Mesendoderm (in vitro differentiated cells): ENCODE results near the gene HOXA7.

Experiments
- DNase-seq: peaks from one replicate; pipeline ENCODE4 v3.0.0; 2013
- H2AK5ac ChIP-seq: 2 replicates; pipeline ENCODE4 v1.6.1; 2013; ENCODE audit warnings: low read length, inconsistent platforms
- H2BK120ac ChIP-seq: 2 replicates; pipeline ENCODE4 v1.6.1; 2013; ENCODE audit warnings: low read depth, mild to moderate bottlenecking, low read length, moderate library complexity, mixed read lengths
- H2BK15ac ChIP-seq: replicated peaks from 2 replicates; pipeline ENCODE4 v1.6.1; 2013; ENCODE audit warnings: low read depth, mild to moderate bottlenecking, moderate library complexity
- H2BK5ac ChIP-seq: 2 replicates; pipeline ENCODE4 v1.6.1; 2013; ENCODE audit warnings: low read length, inconsistent platforms
- H3K18ac ChIP-seq: 2 replicates; pipeline ENCODE4 v1.6.1; 2013; ENCODE audit warnings: mild to moderate bottlenecking, low read length, mixed read lengths
- H3K23ac ChIP-seq: one replicate; pipeline ENCODE4 v1.6.1; 2013; ENCODE audit warnings: low read length
- H3K27ac ChIP-seq: 2 replicates; pipeline ENCODE4 v1.5.1; 2013; ENCODE audit warnings: low read depth, mild to moderate bottlenecking, inconsistent platforms, low read length, moderate library complexity
- H3K27me3 ChIP-seq: 2 replicates; pipeline ENCODE4 v1.6.1; 2013; ENCODE audit warnings: low read length, control low read depth, mild to moderate bottlenecking, inconsistent platforms; ENCODE audit not compliant: insufficient read depth, poor library complexity
- H3K36me3 ChIP-seq: 2 replicates; pipeline ENCODE4 v1.6.1; 2013; ENCODE audit warnings: low read length, inconsistent platforms; ENCODE audit not compliant: control insufficient read depth, insufficient read depth
- H3K4ac ChIP-seq: one replicate; pipeline ENCODE4 v1.6.1; 2013; ENCODE audit warnings: low read depth, mild to moderate bottlenecking, low read length, moderate library complexity
- H3K4me1 ChIP-seq: 2 replicates; pipeline ENCODE4 v1.6.1; 2013; ENCODE audit warnings: low read depth, low read length, inconsistent platforms; ENCODE audit not compliant: control insufficient read depth
- H3K4me2 ChIP-seq: 2 replicates; pipeline ENCODE4 v1.6.1; 2013; ENCODE audit warnings: low read length
- H3K4me3 ChIP-seq: 2 replicates; pipeline ENCODE4 v1.5.1; 2013; ENCODE audit warnings: mild to moderate bottlenecking, low read length
- H3K56ac ChIP-seq: one replicate; pipeline ENCODE4 v1.6.1; 2013; ENCODE audit warnings: low read length
- H3K79me1 ChIP-seq: 2 replicates; pipeline ENCODE4 v1.6.1; 2013; ENCODE audit warnings: low read length, inconsistent platforms
- H3K79me2 ChIP-seq: 2 replicates; pipeline ENCODE4 v1.6.1; 2013; ENCODE audit warnings: mild to moderate bottlenecking, low read length; ENCODE audit not compliant: control insufficient read depth, insufficient read depth
- H3K9ac ChIP-seq: 2 replicates; pipeline ENCODE4 v1.6.1; 2013; ENCODE audit warnings: low read length, inconsistent platforms
- H4K5ac ChIP-seq: one replicate; pipeline ENCODE4 v1.6.1; 2013; ENCODE audit warnings: low read length
- H4K8ac ChIP-seq: one replicate; pipeline ENCODE4 v1.6.1; 2013; ENCODE audit warnings: low read depth, mild to moderate bottlenecking, control low read depth, low read length, moderate library complexity
- WGBS: extraction: QIAGEN DNeasy Blood & Tissue Kit; methylation state at CpG from one replicate; pipeline ENCODE4 v1.1.7; 2013; ENCODE audit warnings: low lambda C conversion rate, missing lambda C conversion rate; ENCODE audit not compliant: insufficient coverage; ENCODE audit errors: extremely low coverage; 5-methylcytosine and 5-hydroxymethylcytosine counted together

HOXA7 gene

DNA sequence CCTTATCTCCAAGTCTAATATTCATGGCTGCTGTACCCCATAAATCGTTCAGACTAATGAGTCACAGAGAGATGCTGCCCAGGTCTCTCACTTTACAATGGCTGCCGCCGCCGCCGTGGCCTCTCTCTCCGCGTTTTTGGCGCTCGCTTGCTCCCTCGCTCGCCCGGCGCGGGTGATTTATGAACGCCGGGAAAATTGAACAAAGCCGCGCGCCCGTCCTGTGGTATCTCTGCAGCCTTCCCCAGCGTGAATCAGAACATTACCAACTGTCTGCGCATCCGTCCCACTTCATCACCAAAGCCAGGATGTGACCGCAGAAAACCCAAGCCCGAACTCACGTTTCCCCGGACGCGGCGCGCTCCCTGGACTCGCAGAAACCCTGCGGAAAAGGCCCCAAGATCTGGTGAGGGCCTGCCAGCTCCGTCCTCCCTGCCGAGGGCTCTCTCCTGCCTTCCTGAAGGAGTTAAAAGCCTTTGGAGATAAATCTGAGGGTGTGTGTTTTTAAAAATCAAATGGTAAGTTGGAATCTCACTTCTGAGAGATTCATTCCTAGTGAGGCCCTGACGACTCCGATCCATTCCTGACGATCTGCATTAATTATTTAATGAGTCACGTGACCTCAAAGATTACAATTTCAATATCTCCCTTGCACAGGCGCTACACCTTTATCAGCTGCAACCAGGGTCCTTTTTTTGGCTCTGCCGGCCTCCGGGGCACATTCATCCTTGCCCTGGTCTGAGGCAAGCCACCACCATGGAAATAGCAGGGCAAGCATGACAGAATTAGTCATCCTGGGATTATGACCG lies 32.2 kb downstream of the HOXA7 start:
- no peak overlapping the region for H3K23ac ChIP-seq
- no peak for DNase-seq
- H3K79me2 ChIP-seq = no peaks in the 10 kb centered on the region
- no peak overlapping the region for H3K9ac ChIP-seq
- H2BK15ac ChIP-seq = no peak overlapping the region
- H3K79me1 ChIP-seq = no peaks in the 10 kb centered on the region
- peaks cover 96% of the 10 kb centered on the region for H3K27me3 ChIP-seq
- H3K4me3 ChIP-seq = no peak overlapping the region
- H2BK5ac ChIP-seq = no peak overlapping the region
- no peak overlapping the region for H2BK120ac ChIP-seq
- no CpG with 5 or more reads among the region's 43 CpGs for WGBS
- H3K56ac ChIP-seq = no peak overlapping the region
- H2AK5ac ChIP-seq = no peak overlapping the region
- H3K36me3 ChIP-seq = no peaks in the 10 kb centered on the region
- no peak overlapping the region for H3K27ac ChIP-seq
- H4K8ac ChIP-seq = no peak overlapping the region
- H3K18ac ChIP-seq = no peak overlapping the region
- no peaks in the 10 kb centered on the region for H3K4me1 ChIP-seq
- H3K4ac ChIP-seq = no peak overlapping the region
- H3K4me2 ChIP-seq = no peak overlapping the region
- no peak overlapping the region for H4K5ac ChIP-seq

DNA sequence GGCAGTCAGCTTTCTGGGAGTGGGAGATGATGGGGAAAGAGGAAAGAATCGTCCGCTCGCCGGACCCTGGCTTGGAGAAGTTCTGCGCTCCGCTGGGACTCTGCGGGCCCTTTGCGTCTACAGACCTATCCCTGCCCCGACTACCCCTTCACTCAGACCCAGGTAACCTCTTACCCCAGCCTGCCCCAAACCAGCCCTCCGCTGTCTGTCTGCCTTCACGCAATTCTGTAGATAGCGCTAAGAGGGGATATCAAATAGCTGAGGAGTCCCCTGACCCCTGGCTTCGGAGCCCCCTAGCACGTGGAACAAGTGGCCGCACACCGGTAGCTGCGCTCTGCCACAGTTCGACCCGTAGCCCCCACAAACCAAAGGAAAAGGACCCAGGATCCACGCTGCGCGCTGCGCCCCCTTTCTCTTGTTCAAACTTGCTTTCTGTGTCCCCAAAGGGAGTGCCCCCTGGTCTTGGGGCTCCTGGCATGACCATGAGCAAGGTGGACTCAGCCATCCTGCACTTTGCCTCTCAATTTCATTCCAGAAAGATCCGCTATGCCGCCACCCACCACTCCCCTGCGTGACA lies 32.9 kb downstream of the HOXA7 start:
- DNase-seq = no peak
- Histone ChIP-seq H3K9ac (no peak overlapping the region), H2BK5ac (no peak overlapping the region), H2AK5ac (no peak overlapping the region), H4K5ac (no peak overlapping the region), H3K4ac (no peak overlapping the region), H3K36me3 (no peaks in the 10 kb centered on the region), H3K79me2 (no peaks in the 10 kb centered on the region), H3K4me3 (no peak overlapping the region), H4K8ac (no peak overlapping the region), H3K27me3 (peaks cover 96% of the 10 kb centered on the region), H3K27ac (no peak overlapping the region), H3K4me2 (no peak overlapping the region), H2BK120ac (no peak overlapping the region), H3K18ac (no peak overlapping the region), H3K79me1 (no peaks in the 10 kb centered on the region), H2BK15ac (no peak overlapping the region), H3K4me1 (no peaks in the 10 kb centered on the region), H3K56ac (no peak overlapping the region), H3K23ac (no peak overlapping the region)
- no CpG with 5 or more reads among the region's 26 CpGs for WGBS

GRCh38 chr7:27123007-27123476 lies 33.4 kb downstream of the HOXA7 start:
- H3K18ac ChIP-seq = no peak overlapping the region
- no peak overlapping the region for H3K27ac ChIP-seq
- H2BK15ac ChIP-seq = no peak overlapping the region
- no peak overlapping the region for H3K4ac ChIP-seq
- H3K79me2 ChIP-seq = no peaks in the 10 kb centered on the region
- H4K5ac ChIP-seq = no peak overlapping the region
- no CpG with 5 or more reads among the region's 14 CpGs for WGBS
- no peak overlapping the region for H3K4me3 ChIP-seq
- H3K4me2 ChIP-seq = no peak overlapping the region
- DNase-seq = peak; percentile 37
- no peak overlapping the region for H2BK120ac ChIP-seq
- no peak overlapping the region for H2BK5ac ChIP-seq
- no peaks in the 10 kb centered on the region for H3K4me1 ChIP-seq
- H2AK5ac ChIP-seq = no peak overlapping the region
- H3K23ac ChIP-seq = no peak overlapping the region
- H4K8ac ChIP-seq = no peak overlapping the region
- H3K79me1 ChIP-seq = no peaks in the 10 kb centered on the region
- H3K36me3 ChIP-seq = no peaks in the 10 kb centered on the region
- peaks cover 97% of the 10 kb centered on the region for H3K27me3 ChIP-seq
- no peak overlapping the region for H3K9ac ChIP-seq
- no peak overlapping the region for H3K56ac ChIP-seq

DNA sequence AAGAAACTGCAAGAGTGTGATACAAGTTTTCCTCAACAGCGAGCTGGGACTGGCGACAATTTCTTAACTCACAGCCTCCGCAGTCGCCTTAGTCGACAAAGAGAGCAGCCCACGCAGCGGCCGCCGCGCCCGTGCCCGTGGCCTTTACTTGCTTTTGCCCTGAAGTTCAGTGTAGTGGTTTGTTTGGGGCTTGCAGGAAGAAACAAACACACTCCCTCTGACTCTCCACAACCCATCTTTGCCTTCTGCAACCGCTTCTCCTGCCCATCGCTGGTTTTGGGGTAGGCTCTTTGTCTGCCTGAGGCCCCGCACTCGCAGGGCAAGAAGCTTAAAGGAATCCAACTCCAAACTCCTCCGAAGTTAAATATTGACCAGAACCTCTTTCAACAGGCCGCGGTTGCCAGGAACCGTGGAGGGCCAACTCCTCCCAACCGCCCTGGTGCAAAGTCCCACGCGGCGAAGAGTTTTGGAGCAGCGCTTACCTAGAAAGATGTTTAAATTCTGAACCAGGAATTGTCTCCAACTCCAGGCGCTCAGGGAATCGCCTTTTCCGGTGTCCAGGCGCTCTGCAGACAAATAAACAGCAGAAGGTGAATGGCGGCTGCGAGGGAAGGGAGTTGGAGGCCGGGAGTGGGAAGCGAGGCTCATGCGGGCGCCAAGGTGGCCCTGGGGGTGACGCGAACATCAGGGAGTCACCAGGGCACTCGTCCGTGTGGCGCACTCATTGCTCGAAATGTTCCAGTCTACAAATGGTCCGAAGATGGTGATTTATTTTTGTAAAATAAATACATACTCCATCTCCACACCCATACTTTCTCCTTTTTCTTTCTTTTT lies 34.2 kb downstream of the HOXA7 start:
- WGBS = no CpG with 5 or more reads among the region's 42 CpGs
- Histone ChIP-seq H3K4ac (no peak overlapping the region), H3K4me2 (no peak overlapping the region), H3K36me3 (no peaks in the 10 kb centered on the region), H2AK5ac (no peak overlapping the region), H3K27ac (no peak overlapping the region), H4K5ac (no peak overlapping the region), H3K18ac (no peak overlapping the region), H3K27me3 (peaks cover 97% of the 10 kb centered on the region), H2BK5ac (no peak overlapping the region), H3K79me2 (no peaks in the 10 kb centered on the region), H2BK120ac (no peak overlapping the region), H3K9ac (no peak overlapping the region), H3K79me1 (no peaks in the 10 kb centered on the region), H3K4me1 (no peaks in the 10 kb centered on the region), H2BK15ac (no peak overlapping the region), H3K4me3 (no peak overlapping the region), H3K56ac (no peak overlapping the region), H4K8ac (no peak overlapping the region), H3K23ac (no peak overlapping the region)
- DNase-seq = no peak

- H3K36me3 ChIP-seq = no peaks in the 10 kb centered on the region
- H2BK5ac ChIP-seq = no peak overlapping the region
- no peak overlapping the region for H2BK120ac ChIP-seq
- no CpG with 5 or more reads among the region's 7 CpGs for WGBS
- no peak overlapping the region for H3K9ac ChIP-seq
- H3K27ac ChIP-seq = no peak overlapping the region
- H3K79me2 ChIP-seq = no peaks in the 10 kb centered on the region
- no peaks in the 10 kb centered on the region for H3K4me1 ChIP-seq
- H3K79me1 ChIP-seq = no peaks in the 10 kb centered on the region
- no peak overlapping the region for H3K4ac ChIP-seq
- no peak overlapping the region for H3K4me2 ChIP-seq
- H4K8ac ChIP-seq = no peak overlapping the region
- no peak overlapping the region for H3K18ac ChIP-seq
- no peak for DNase-seq
- no peak overlapping the region for H3K56ac ChIP-seq
- H3K27me3 ChIP-seq = peaks cover 97% of the 10 kb centered on the region
- no peak overlapping the region for H2AK5ac ChIP-seq
- H2BK15ac ChIP-seq = no peak overlapping the region
- no peak overlapping the region for H3K4me3 ChIP-seq
- H3K23ac ChIP-seq = no peak overlapping the region
- no peak overlapping the region for H4K5ac ChIP-seq
These were observed 34.8 kb downstream of the HOXA7 start for GRCh38 chr7:27121684-27122076.
